Measurements from ENCODE around the gene TATDN2.
"Not testable (repeated sequence)": the region's sequence is repeated elsewhere in the genome, so short reads cannot be mapped to it uniquely, and the experiment has no call there.

TATDN2 gene

GRCh38 chr3:10294030-10294586 is 45.8 kb downstream of the TATDN2 start:
- DNase-seq, result no peak

- DNase-seq, result not testable (repeated sequence)
Measured at GRCh38 chr3:10298064-10298463, 49.8 kb downstream of the TATDN2 start.

- no peak for DNase-seq
Measured at GRCh38 chr3:10299175-10299574, 50.9 kb downstream of the TATDN2 start.

- DNase-seq, result no peak
Measured at GRCh38 chr3:10299679-10300078, 51.4 kb downstream of the TATDN2 start.

GRCh38 chr3:10300087-10300486 is 51.8 kb downstream of the TATDN2 start:
- no peak for DNase-seq

- no peak for DNase-seq
Measured at GRCh38 chr3:10303105-10303504, 54.8 kb downstream of the TATDN2 start.

GRCh38 chr3:10303785-10304184 is 55.5 kb downstream of the TATDN2 start:
- DNase-seq, result no peak

GRCh38 chr3:10304905-10305304 is 56.6 kb downstream of the TATDN2 start:
- DNase-seq, result no peak

- DNase-seq, result no peak
Measured at GRCh38 chr3:10305331-10305902, 57.2 kb downstream of the TATDN2 start.

GRCh38 chr3:10306156-10306555 is 57.9 kb downstream of the TATDN2 start:
- DNase-seq, result no peak

- no peak for DNase-seq
Measured at GRCh38 chr3:10308678-10309077, 60.4 kb downstream of the TATDN2 start.

GRCh38 chr3:10309736-10310135 is 61.5 kb downstream of the TATDN2 start:
- DNase-seq, result no peak

GRCh38 chr3:10310578-10310977 is 62.3 kb downstream of the TATDN2 start:
- DNase-seq, result no peak

- DNase-seq, result no peak
Measured at GRCh38 chr3:10311710-10312109, 63.5 kb downstream of the TATDN2 start.

- DNase-seq, result no peak
Measured at GRCh38 chr3:10312391-10312790, 64.1 kb downstream of the TATDN2 start.

GRCh38 chr3:10312861-10313260 is 64.6 kb downstream of the TATDN2 start:
- DNase-seq, result no peak

- no peak for DNase-seq
Measured at GRCh38 chr3:10315101-10315500, 66.8 kb downstream of the TATDN2 start.

- DNase-seq, result no peak
Measured at GRCh38 chr3:10315771-10316344, 67.6 kb downstream of the TATDN2 start.

- no peak for DNase-seq
Measured at GRCh38 chr3:10317311-10317960, 69.2 kb downstream of the TATDN2 start.

GRCh38 chr3:10317961-10318350 is 69.7 kb downstream of the TATDN2 start:
- no peak for DNase-seq

- DNase-seq, result no peak
Measured at GRCh38 chr3:10319251-10319650, 71.0 kb downstream of the TATDN2 start.

- no peak for DNase-seq
Measured at GRCh38 chr3:10319804-10320203, 71.5 kb downstream of the TATDN2 start.

- DNase-seq, result no peak
Measured at GRCh38 chr3:10320320-10320677, 72.0 kb downstream of the TATDN2 start.

GRCh38 chr3:10321630-10322351 is 73.5 kb downstream of the TATDN2 start:
- DNase-seq, result no peak

All from NCI-H1930 (cell line).